ENCODE results near the gene GNAO1.
"Not testable (repeated sequence)": the region's sequence is repeated elsewhere in the genome, so short reads cannot be mapped to it uniquely, and the experiment has no call there.

GNAO1 gene

DNA sequence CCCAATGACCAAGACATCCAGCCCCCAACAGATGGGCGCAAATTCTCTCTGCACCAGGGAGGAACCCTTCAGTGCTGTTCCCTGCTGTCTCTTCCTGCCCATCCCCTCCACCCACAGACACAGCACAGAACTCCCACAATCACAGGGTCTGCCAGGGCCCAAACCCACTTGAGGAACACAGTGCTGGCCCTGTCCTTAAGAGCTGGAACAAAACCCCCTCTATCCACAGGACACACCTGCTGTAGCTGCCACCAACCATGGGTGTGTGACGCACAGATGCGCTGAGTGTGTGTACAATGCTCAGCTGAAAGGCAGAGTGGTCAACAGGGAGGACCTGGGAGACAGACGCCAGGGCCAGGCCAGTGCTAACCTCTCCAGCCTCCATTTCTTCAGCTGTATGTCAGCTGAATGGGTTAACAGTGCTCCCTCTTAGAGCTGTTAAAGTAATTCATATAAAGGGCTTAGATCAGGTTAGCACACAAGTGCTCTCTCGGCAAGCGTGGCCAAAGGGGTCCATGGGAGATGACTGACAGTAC lies 172.0 kb downstream of the GNAO1 start:
- DNase-seq (ENCODE audit: low spot score), result no peak

DNA sequence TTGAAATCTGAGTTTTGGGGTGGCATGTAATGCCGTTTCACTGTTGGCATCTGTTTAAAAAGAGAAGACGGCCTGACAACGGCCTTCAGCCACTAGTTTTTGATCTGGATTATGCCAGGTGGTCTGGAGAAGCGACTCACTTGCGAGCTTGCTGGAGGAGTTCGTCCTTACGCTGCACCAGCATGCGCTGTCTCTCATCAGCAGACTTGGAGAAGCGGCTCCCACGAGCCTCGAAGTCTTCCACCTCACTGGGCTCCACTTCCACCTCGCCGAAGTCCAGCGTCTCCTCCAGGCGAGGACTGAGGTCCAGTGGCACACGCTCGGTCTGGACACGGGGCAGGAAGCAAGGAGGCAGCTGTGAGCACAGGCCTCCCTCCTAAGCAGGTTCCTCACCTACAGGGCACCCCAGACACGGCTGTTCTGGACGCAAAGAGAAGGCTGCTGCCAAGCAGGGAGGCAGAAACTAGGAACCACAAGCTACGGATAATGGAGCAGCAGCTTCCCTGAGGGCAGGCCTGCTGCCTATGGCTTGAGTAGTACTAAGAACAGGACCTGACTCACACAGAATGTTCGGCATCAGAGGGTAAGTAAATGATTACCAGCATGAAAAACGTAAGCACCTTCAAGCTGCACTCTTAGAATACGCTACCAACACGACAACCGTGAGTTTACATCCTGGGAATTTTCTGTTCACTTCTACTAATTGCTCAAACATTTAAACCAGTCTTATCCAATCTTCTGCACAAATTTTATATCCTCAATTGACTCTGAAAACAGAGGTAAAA lies 172.7 kb downstream of the GNAO1 start:
- DNase-seq (ENCODE audit: low spot score), result no peak

DNA sequence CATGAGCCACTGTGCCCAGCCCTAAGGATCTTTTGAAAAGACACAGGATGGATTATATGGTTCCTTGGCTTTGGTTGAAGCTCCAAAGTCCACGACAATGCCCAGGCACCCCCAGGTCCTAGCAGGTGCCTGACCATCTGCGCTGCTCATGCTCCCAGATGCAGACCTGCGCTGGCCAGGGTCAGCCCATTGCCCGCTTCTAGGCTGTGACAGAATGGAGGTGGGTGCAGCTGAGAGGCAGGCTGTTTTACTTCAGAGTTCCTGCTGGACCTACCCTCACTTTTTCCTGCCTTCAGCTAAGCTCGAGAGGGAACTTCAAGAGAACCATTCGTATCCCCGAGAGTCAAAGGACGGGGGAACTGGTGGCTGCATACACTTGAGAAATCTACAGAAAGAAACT lies 173.6 kb downstream of the GNAO1 start:
- DNase-seq (ENCODE audit: low spot score), result no peak

DNA sequence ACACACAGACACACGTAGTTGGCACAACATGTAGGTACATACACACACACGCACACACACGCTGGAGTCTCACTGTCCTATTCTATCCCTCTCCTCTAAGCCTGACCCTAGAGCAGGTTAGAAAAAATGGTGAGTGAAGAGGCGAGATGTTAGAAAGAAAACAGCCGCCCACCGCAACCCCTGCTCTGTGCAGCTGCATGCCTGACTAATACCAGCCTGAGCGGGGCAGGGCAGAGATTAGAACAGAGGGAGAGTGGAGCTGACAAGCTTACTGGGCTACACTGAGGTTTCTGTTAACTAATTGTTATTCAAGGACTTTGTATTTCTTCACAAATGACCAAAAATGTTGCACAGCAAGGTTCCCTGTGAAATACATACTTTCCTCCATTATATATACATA lies 174.3 kb downstream of the GNAO1 start:
- no peak for DNase-seq (ENCODE audit: low spot score)

DNA sequence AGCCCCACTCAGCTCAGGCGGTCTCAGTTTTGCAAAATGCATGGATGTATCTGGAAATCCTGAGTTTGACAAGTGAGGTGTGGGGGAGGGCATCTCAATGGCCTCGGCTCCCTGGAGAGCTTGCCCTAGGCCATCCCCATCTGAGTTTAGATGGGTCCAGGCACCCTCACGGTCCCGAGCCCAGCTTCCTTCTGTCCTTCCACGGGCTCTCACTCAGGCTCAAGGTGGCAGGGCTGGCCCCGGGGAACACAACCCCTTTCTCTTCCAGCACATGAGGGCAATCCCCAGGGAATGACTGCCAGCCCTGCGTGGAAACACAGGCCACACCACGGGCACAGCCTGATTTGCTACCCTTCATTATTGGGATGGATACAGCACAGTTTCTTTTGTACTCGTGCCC lies 175.7 kb downstream of the GNAO1 start:
- no peak for DNase-seq (ENCODE audit: low spot score)

DNA sequence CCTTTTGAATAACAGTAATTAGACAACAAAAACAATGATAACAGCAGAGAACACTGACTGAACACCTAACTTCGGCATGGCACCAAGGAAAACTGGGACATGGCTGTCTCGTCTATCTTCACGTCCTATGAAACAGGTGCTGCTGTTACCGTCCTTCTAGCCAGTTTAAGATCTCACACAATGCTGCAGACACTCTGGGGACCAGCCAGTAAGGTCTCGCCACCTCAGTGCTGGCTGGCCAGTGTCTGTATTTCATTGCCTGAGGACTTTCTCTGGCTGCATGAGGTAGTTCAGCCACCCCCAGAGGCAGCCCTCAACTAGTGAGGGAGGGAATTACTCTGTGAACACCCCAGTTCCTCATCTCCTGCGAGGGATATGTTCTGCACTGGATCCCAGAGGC lies 176.5 kb downstream of the GNAO1 start:
- DNase-seq (ENCODE audit: low spot score), result no peak

DNA sequence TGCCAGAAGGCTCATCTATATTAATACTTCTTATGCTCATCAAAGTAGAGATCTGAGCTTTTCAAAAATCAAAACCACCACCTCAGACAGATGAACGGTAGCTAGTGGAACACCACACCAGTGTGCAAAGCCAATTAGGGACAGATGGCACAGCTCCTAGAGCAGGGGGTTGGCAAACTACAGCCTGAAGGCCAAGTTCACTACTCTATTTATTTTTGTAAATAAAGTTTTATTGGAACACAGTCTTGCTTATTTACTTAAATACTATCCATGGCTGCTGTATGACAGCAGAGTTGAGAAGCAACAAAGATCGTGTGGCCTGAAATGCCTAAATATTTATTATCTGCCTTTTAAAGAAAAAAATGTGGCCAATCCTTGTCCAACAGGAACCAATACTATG lies 177.3 kb downstream of the GNAO1 start:
- DNase-seq (ENCODE audit: low spot score), result no peak

DNA sequence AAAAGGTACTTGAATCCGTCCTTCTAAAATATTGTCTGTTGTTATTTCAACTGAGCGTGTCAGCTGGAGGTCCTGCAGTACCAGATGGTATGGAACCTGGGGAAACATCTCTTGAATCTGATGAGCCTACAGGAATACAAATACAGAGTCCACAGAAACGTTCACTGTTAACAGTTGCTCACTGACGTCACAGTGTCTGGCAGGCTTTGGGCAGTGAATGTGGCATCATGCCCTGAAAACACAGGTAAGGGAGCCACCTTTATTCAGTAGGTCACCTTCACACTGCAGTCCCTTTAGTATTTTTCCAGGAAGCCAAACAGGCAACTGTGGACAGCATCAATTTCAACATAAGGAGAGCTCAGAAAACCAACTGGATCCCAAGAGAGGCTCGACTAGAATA lies 177.9 kb downstream of the GNAO1 start:
- no peak for DNase-seq (ENCODE audit: low spot score)

DNA sequence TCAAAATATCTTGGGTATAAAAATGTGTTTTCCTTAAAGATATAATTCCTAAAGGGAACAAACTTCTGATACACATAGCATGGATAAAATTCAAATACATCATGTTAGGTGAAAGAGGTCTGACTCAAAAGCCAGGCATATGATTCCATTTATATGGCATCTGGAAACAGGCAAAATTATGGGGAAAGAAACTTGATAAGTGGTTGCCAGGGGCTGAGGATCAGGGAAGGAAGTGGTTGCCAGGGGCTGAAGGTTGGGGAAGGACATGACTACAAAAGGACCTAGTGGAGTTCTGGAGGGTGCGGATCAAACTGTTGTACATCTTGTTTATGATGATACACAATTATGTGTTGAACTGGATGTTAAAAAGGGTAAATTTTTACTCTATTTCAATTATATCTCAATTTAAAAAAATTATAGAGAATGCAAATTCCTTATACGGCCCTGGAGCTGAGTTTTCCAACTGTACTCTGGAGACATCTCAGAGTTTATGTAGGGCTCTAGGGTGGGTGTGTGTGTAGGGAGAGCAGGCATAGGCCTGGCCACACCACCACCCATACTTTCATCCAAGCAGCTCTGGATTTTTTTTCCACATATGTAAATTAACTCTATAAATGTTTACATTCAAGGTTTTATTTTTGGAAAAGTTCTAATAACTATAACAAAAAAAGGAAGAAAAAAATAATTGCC lies 179.0 kb downstream of the GNAO1 start:
- no peak for DNase-seq (ENCODE audit: low spot score)

DNA sequence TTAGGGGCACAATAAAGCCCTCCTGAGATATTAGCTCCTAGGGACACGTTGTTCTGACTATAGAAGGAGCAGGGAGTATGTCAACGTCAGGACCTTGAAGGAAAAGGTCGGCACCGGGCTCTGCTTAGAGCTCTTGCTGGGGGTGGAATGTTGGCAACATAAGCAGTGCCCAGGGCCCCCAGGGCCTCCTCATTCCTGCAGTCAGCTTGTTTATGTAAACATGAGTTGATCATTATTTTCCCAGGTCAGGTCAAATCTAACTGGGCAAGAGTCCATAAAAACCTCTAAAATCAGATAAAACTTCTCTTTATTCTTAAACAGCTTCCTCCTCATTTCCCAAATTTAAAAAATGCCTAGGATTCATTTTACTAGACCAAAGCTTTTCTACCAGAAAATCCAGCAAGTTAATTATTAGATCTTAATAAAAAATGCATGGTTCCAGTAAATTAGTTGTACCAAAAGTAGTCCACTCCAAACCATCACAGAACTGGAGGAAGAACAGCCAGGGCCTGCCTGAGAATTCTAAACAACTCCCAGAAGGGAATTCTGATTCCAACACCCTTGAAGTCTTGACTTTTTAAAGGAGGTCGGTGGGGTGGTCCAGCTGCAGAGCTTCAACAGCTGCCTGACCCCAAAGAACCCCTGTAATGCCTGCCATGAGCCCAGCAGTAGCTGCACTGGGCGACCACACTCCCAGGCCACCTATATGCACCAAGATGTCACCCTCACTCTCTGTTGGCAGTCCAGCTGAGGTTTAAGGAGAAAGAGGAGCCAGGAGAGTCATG lies 179.8 kb downstream of the GNAO1 start:
- no peak for DNase-seq (ENCODE audit: low spot score)

DNA sequence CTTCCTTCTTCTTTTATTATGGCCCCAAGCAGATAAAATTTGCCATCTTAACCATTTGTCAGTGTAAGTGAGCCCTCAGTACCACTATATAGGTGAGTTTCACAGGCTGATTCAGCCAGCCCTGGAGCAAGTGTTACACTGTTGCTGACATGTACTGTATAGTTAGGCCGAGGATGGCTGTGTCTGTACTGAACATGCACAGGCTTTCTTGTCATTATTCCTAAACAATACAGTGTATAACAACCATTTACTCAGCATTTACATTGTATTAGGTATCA lies 180.3 kb downstream of the GNAO1 start:
- no peak for DNase-seq (ENCODE audit: low spot score)

DNA sequence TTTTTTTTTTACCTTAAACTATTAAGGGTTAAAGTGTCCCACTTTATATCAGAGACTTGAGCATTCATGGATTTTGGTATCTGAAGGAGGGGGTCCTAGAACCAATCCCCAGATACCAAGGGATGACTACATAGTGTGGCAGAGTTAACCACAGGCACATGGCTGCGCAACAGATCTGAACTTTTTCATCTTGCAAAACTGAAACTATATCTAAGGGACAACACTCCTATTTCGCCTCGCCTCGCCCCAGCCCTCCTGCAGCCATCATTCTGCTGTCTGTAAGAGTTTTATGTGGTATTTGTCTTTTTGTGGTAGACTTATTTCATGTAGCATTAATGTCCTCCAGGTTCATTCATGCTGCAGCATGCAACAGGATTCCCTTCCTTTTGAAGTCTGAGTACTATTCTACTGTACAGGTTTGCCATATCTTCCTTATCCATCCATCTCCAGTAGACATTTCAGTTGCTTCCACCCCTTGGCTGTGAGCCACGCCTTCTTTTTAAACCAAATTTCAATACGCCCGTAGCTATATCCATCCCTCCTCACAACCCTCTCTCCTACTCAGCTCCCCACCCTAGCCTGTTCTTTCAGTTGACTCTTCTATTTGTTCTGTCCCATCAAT lies 180.8 kb downstream of the GNAO1 start:
- DNase-seq (ENCODE audit: low spot score), result no peak

DNA sequence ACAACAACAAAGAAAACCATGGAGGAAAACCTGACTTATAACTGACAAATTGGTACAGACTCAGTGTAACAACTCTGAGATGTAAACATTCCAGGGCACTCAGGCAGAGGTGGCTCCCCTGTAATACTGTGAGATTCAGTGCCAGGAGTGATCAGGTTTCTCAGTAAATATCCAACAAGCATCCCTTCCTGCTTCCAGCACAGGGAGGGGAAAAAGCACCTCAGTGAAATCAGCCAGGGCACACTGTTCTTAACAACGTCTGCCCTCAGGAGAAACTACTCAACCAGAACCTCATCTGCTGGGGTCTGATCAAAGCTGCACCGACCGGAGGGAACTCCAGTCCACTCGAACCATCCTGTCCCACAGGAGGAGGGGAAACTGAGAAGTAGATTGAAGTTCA lies 181.7 kb downstream of the GNAO1 start:
- no peak for DNase-seq (ENCODE audit: low spot score)

DNA sequence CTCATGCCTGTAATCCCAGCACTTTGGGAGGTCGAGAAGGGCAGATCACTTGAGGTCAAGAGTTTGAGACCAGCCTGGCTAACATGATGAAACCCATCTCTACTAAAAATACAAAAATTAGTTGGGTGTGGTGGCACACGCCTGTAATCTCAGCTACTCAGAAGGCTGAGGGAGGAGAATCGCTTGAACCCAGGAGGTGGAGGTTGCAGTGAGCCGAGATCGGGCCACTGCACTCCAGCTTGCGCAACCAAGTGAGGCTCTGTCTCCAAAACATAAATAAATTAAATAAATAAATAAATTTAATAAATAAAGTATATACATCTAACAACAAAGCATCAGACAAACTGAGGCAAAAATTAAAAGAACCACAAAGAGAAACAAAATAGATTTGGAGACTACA lies 184.5 kb downstream of the GNAO1 start:
- DNase-seq (ENCODE audit: low spot score), result not testable (repeated sequence)

DNA sequence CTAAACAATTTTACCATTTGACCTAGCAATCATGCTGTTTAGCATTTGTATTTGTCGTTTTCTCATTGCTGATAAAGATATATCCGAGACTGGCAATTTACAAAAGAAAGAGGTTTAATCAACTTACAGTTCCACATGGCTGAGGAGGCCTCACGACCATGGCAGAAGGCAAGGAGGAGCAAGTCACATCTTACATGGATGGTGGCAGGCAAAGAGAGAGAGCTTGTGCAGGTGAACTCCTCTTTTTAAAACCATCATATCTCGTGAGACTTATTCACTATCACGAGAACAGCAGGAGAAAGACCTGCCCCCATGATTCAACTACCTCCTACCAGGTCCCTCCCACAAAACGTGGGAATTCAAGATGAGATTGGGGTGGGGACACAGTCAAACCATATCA lies 187.8 kb downstream of the GNAO1 start:
- not testable (repeated sequence) for DNase-seq (ENCODE audit: low spot score)

DNA sequence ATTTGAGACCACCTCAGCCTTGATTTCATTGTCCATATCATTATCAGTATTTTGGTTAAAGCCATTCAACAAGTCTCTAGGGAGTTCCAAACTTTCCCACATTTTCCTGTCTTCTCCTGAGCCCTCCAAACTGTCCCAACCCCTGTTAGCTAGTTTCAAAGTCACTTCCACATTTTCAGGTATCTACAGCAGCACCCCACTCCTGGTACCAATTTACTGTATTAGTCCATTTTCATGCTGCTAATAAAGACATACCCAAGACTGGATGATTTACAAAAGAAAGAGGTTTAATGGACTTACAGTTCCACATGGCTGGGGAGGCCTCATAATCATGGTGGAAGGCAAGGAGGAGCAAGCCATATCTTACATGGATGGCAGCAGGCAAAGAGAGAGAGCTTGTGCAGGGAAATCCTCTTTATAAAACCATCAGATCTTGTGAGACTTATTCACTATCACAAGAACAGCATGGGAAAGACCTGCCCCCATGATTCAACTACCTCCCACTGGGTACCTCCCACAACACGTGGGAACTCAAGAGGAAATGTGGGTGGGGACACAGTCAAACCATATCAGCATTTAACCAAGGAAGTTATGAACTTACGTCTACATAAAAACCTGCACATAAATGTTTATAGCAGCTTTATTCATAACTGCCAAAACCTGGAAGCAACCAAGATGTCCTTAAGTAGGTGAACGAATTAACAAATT lies 189.6 kb downstream of the GNAO1 start:
- not testable (repeated sequence) for DNase-seq (ENCODE audit: low spot score)

DNA sequence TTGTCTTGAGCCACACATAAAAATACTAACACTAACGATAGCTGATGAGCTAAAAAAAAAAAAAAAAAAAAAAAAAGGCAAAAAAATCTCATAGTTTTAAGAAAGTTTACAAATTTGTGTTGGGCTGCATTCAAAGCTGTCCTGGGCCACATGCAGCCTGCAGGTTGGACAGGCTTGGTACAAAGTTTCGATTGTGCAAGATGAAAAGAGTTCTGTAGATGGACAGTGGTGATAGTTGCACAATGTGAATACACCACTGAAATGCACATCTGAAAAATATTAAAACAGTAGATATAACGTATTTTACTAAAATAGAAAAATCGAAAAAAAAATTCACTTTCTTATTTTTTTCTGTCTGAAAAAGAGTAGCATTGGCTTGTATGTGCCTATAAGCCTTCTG lies 191.2 kb downstream of the GNAO1 start:
- no peak for DNase-seq (ENCODE audit: low spot score)

DNA sequence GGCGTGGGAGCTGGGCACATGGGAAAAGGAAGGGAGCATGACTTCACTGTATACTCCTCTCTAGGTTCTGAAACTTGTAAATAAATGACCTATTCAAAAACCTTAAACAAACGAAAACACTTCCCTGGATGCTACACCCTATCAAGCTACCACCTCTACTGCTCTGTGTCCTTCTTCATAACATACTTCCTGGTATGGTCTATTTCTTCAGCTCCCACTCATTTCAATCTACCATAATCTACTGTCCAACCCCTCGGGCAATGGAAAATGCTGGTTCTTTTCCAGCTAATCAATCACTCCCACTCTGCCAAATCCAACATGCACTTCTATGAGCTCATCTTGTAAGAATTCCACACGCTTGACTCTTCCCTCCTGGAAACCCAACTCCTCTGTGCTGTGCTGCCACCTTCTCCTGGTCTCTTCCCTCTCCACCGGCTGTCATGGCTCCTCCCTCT lies 191.6 kb downstream of the GNAO1 start:
- DNase-seq (ENCODE audit: low spot score), result no peak

DNA sequence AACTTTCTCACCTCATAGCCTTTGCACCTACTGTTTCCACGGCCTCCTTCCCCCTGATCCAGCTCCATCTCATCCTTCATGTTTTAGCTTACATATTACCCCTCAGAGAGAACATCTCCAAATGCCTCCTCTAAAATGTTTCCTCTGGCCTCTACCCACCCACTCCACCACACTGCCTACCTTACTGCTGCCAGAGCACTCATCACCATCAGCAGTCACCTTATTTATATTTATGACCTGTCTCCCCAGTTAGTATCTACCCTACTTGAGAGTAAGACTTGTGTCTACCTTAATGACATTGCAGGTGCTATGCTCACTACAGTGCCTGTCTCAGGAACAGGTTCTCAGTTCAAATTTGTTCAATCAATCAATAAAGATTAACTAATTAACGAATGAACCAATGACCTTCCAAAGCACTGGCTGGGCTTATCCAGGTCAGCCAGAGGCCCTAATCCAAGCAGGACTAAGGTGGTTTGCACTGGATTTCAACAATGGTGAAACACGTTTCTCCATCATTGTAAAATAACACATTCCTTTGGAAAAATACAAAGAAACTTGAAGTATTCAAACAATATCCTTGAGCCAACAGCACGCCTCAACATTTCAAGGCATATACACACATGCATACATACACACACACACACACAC lies 192.9 kb downstream of the GNAO1 start:
- no peak for DNase-seq (ENCODE audit: low spot score)

DNA sequence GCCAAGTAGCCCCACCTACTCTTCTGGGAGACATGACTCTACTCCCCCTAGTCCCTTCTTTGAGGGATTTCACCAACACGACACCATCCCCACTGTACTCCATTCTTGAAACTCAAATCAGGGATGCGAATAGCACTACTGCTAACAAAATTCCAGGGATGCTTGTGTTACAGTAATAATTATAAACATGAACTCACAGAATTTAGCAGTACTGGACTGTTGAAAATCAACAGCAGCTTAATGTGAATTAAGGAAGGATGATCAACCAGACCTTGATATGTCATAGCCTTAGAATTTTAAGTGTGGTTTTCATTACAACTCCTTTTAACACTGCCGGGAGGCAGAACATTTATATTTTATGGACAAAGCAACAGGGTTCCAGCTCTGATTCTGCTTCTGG lies 196.1 kb downstream of the GNAO1 start:
- no peak for DNase-seq (ENCODE audit: low spot score)

DNA sequence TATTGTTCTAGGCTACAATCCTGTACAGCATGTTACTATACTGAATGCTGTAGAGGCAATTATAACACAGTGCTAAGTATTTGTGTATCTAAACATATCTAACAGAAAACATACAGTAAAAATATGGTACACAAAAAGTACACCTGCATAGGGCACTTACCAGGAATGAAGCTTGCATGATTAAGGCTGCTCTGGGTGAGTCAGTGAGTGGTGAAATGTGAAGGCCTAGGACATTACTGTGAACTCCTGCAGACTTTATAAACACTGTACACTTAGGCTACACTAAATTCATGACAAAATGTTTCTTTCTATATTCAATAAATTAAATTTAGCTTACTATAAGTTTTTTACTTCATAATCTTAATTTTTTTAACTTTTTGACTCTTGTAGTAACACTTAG lies 196.9 kb downstream of the GNAO1 start:
- DNase-seq (ENCODE audit: low spot score), result no peak

Measured in SK-N-DZ (cell line).